Endothelial cell of umbilical vein (primary cell): ENCODE results near the gene HEATR3. TPM values are rescaled to one million over a fixed set of nuclear protein-coding genes. Genes with fewer than 3 reads are reported as not detected.

Source experiments
- BruUV-seq: library from RNA; stranded (reverse); fragments of 400-500 nt; replicated peaks from 2 replicates; lab custom pipeline; 2021; lab: Mats Ljungman, UMichigan
- CTCF ChIA-PET: fragments of 300-600, 350-600 bp; sonication (Branson Sonifier 250); formaldehyde crosslinking; loops from one replicate; lab custom pipeline; 2021; ENCODE audit warnings: antibody characterized with exemption, inconsistent platforms; lab: Charles Lee
- POLR2A ChIA-PET: fragments of 300-600, 350-600 bp; sonication (Branson Sonifier 250); formaldehyde crosslinking; loops from one replicate; lab custom pipeline; 2021; ENCODE audit warnings: antibody characterized with exemption, inconsistent platforms; lab: Charles Lee
- DNase-seq: peaks from one replicate; pipeline ENCODE4 v3.0.0-alpha.2; 2011; ENCODE audit warnings: low read depth, low spot score
- FAIRE-seq: peaks from 2 replicates; lab custom pipeline; 2011; peaks lifted over from hg19 to GRCh38; lab: Jason Lieb, UNC
- H2AFZ ChIP-seq: 2 replicates; pipeline ENCODE4 v1.6.0; 2012; ENCODE audit warnings: low read depth, low read length, control low read depth, inconsistent platforms
- H3K27ac ChIP-seq: 2 replicates; pipeline ENCODE4 v1.5.1; 2011; ENCODE audit warnings: low read depth, mild to moderate bottlenecking, control low read depth, low read length, moderate library complexity; ENCODE audit not compliant: insufficient read depth
- H3K27me3 ChIP-seq, 2 experiments: 2 replicates each; pipeline versions ENCODE4 v1.6.0 to v1.6.1; 2011; ENCODE audit warnings: low read length in 2 of 2, mixed read lengths in 1 of 2; ENCODE audit not compliant: control insufficient read depth in 2 of 2, insufficient read depth in 2 of 2
- H3K36me3 ChIP-seq, 2 experiments: 2 replicates in 1 of 2; 3 replicates in 1 of 2; pipeline ENCODE4 v1.5.1; 2011; ENCODE audit warnings: low read length in 2 of 2, mild to moderate bottlenecking in 1 of 2, moderate library complexity in 1 of 2; ENCODE audit not compliant: control insufficient read depth in 2 of 2, insufficient read depth in 2 of 2; ENCODE audit errors: extremely low read depth in 1 of 2
- H3K4me1 ChIP-seq: 3 replicates; pipeline ENCODE4 v1.5.1; 2011; ENCODE audit warnings: mild to moderate bottlenecking, low read length; ENCODE audit not compliant: control insufficient read depth, insufficient read depth; ENCODE audit errors: extremely low read depth
- H3K4me2 ChIP-seq: 2 replicates; pipeline ENCODE4 v1.6.1; 2011; ENCODE audit warnings: low read length, control low read depth, mixed read lengths; ENCODE audit not compliant: insufficient read depth
- H3K4me3 ChIP-seq, 3 experiments: fragments of 200-600 bp in 1 of 3; sonication (generic), shearing (Covaris generic) in 1 of 3; replicated peaks in 1 of 3; 2 replicates each; pipeline ENCODE4 v1.5.1; 2011 to 2016; ENCODE audit warnings: control low read depth in 3 of 3, low read length in 3 of 3, mild to moderate bottlenecking in 2 of 3, inconsistent platforms in 1 of 3, low read depth in 1 of 3, moderate library complexity in 1 of 3; ENCODE audit not compliant: insufficient read depth in 1 of 3
- H3K79me2 ChIP-seq: 2 replicates; pipeline ENCODE4 v1.6.0; 2012; ENCODE audit warnings: low read length, inconsistent platforms; ENCODE audit not compliant: control insufficient read depth, insufficient read depth
- H3K9ac ChIP-seq: replicated peaks from 2 replicates; pipeline ENCODE3; 2011; ENCODE audit warnings: low read length, control low read depth; ENCODE audit not compliant: insufficient read depth; ENCODE audit errors: extremely low read depth
- H3K9me1 ChIP-seq: replicated peaks from 3 replicates; pipeline ENCODE4 v1.6.0; 2011; ENCODE audit warnings: mild to moderate bottlenecking, low read length; ENCODE audit not compliant: control insufficient read depth, insufficient read depth; ENCODE audit errors: extremely low read depth
- H3K9me3 ChIP-seq: replicated peaks from 2 replicates; pipeline ENCODE4 v1.5.1; 2012; ENCODE audit warnings: low read length, inconsistent platforms; ENCODE audit not compliant: control insufficient read depth, insufficient read depth
- H4K20me1 ChIP-seq: replicated peaks from 2 replicates; pipeline ENCODE3; 2011; ENCODE audit warnings: mild to moderate bottlenecking, low read length; ENCODE audit not compliant: control insufficient read depth, insufficient read depth; ENCODE audit errors: extremely low read depth
- EZH2 ChIP-seq: IDR thresholded peaks from 2 replicates; pipeline ENCODE4 v1.6.1; 2012; ENCODE audit warnings: borderline replicate concordance, low read depth, mild to moderate bottlenecking, moderate library complexity, low read length, inconsistent platforms; ENCODE audit not compliant: severe bottlenecking
- FOS ChIP-seq: IDR thresholded peaks from 2 replicates; pipeline ENCODE4 v1.6.1; 2011; ENCODE audit warnings: mild to moderate bottlenecking, low read length, moderate library complexity, borderline replicate concordance; ENCODE audit not compliant: insufficient read depth
- GATA2 ChIP-seq: IDR thresholded peaks from 2 replicates; pipeline ENCODE4 v1.7.0; 2011; ENCODE audit warnings: low read depth, mild to moderate bottlenecking, moderate library complexity, mixed read lengths, low read length; ENCODE audit not compliant: insufficient read length, insufficient read depth
- JUN ChIP-seq: IDR thresholded peaks from 2 replicates; pipeline ENCODE4 v1.6.1; 2011; ENCODE audit warnings: borderline replicate concordance, low read depth; ENCODE audit not compliant: insufficient read length, insufficient read depth
- MYC ChIP-seq: IDR thresholded peaks from one replicate; pipeline ENCODE4 v1.6.1; 2011; ENCODE audit warnings: mild to moderate bottlenecking, low read depth, low read length
- POLR2A ChIP-seq: IDR thresholded peaks from 2 replicates; pipeline ENCODE4 v1.6.1; 2012; ENCODE audit warnings: low read depth, mild to moderate bottlenecking, control low read depth, low read length
- POLR2AphosphoS5 ChIP-seq: IDR thresholded peaks from 2 replicates; pipeline ENCODE4 v1.6.1; 2012; ENCODE audit warnings: low read depth, mild to moderate bottlenecking, control low read depth, low read length, moderate library complexity; ENCODE audit not compliant: insufficient read depth
- dilution Hi-C: fragments of 300-500 bp; cut with MboI; formaldehyde crosslinking; loops from one replicate; pipeline ENCODE4 v1.15.0; 2019; ENCODE audit warnings: low sequenced_read_pairs; ENCODE audit not compliant: extremely low pct_ligation_motif_present
- intact Hi-C: fragments of 100-400 bp; cut with micrococcal nuclease; formaldehyde crosslinking; loops from one replicate; pipeline ENCODE4 v1.10.0; 2022
- polyA plus RNA-seq, 4 experiments: library from polyadenylated mRNA; depleted of rRNA in 3 of 4; stranded (reverse) in 3 of 4; unstranded in 1 of 4; fragments of >200 nt; gene quantifications; 2 replicates each; pipeline versions ENCODE4 v1.2.1 to v1.2.3, GENCODE V29; 2011 to 2012; ENCODE audit warnings: missing spikeins in 1 of 4
- total RNA-seq: library from RNA; stranded (reverse); gene quantifications from 2 replicates; pipeline ENCODE4 v1.2.3, GENCODE V29; 2021
- TF ChIP-seq, protein P1 (sequence below): IDR thresholded peaks from 2 replicates; pipeline ENCODE4 v1.6.1; 2011; ENCODE audit not compliant: insufficient read depth, insufficient read length
- TF ChIP-seq, protein P2 (sequence below), 2 donors: IDR thresholded peaks; 1 replicate in 1 of 2; 2 replicates in 1 of 2; pipeline ENCODE4 v1.5.1; 2011; ENCODE audit warnings: low read length in 2 of 2, mild to moderate bottlenecking in 2 of 2, moderate library complexity in 2 of 2, control low read depth in 1 of 2, inconsistent platforms in 1 of 2, low read depth in 1 of 2; ENCODE audit not compliant: insufficient read depth in 1 of 2; ENCODE audit errors: extremely low read depth in 1 of 2

Gene HEATR3
- total and polyA plus RNA-seq, 2 donors (not counting 3 experiments of a cell fraction or from before 2014, with no cell fraction given): 6.7 to 23.1 TPM

DNA sequence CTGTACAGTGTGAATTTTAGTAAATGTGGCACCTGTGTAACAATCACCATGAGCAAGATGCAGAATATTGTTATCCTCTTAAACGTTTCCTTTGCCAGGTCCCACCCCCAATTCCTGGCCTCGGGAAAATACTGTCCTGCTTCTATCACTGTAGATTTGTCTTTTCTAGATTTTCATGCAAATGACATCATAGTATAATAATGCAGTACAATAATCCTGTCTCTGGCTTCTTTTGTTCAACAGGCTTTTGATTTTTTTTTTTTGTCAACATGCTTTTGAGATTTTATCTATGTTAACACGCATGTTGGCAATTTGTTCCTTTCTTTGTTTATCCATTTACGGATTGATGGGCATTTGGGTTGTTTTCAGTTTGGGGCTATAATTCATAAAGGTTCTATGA, 20.4 kb upstream of the HEATR3 start:
- Histone ChIP-seq H3K36me3 (no peaks in the 10 kb centered on the region), H3K79me2 (no peaks in the 10 kb centered on the region), H3K27ac (no peak overlapping the region), H3K4me2 (no peak overlapping the region), H3K9me1 (no peaks in the 10 kb centered on the region), H3K9me3 (no peaks in the 10 kb centered on the region), H3K27me3 (no peaks in the 10 kb centered on the region), H3K4me1 (no peaks in the 10 kb centered on the region), H3K4me3 (no peak overlapping the region), H3K9ac (no peak overlapping the region), H2AFZ (no peak overlapping the region), H4K20me1 (no peaks in the 10 kb centered on the region)
- DNase-seq (no peak), FAIRE-seq (no peak)
- ChIA-PET CTCF (interaction anchor here (1.9 kb wide), 1 partner anchor 20 kb away, joined by 9 read pairs; the partner anchor contains the start of gene CNEP1R1), POLR2A (no interaction called here)
- dilution Hi-C loops (no loop called here), intact Hi-C loops (no loop called here)
- BruUV-seq: no TSS peak
- no peak for TF ChIP-seq FOS
- TF ChIP-seq POLR2AphosphoS5: no peak
- TF ChIP-seq, protein P1, sequence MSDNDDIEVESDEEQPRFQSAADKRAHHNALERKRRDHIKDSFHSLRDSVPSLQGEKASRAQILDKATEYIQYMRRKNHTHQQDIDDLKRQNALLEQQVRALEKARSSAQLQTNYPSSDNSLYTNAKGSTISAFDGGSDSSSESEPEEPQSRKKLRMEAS: no peak
- no peak for TF ChIP-seq MYC
- TF ChIP-seq GATA2: no peak
- TF ChIP-seq JUN: no peak
- TF ChIP-seq EZH2: no peak
- TF ChIP-seq POLR2A: no peak
- TF ChIP-seq, protein P2, sequence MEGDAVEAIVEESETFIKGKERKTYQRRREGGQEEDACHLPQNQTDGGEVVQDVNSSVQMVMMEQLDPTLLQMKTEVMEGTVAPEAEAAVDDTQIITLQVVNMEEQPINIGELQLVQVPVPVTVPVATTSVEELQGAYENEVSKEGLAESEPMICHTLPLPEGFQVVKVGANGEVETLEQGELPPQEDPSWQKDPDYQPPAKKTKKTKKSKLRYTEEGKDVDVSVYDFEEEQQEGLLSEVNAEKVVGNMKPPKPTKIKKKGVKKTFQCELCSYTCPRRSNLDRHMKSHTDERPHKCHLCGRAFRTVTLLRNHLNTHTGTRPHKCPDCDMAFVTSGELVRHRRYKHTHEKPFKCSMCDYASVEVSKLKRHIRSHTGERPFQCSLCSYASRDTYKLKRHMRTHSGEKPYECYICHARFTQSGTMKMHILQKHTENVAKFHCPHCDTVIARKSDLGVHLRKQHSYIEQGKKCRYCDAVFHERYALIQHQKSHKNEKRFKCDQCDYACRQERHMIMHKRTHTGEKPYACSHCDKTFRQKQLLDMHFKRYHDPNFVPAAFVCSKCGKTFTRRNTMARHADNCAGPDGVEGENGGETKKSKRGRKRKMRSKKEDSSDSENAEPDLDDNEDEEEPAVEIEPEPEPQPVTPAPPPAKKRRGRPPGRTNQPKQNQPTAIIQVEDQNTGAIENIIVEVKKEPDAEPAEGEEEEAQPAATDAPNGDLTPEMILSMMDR (IDR thresholded peaks at IDR 0.05; ENCODE audit: extremely low read depth in 1 of 2, insufficient read depth in 1 of 2, low read depth in 1 of 2, low read length in 2 of 2): no peak
